Hepatocyte (in vitro differentiated cells): ENCODE measurements around the gene RIN2.

ENCODE experiments used
- EZH2 ChIP-seq: fragments of 200-600 bp; sonication (generic); IDR thresholded peaks from 2 replicates; pipeline ENCODE4 v1.6.1; 2016; ENCODE audit warnings: antibody characterized with exemption, mild to moderate bottlenecking, borderline replicate concordance
- TF ChIP-seq, protein P1 (sequence below): fragments of 200-600 bp; sonication (generic); IDR thresholded peaks from 2 replicates; pipeline ENCODE4 v1.5.1; 2016; ENCODE audit warnings: antibody characterized with exemption, mild to moderate bottlenecking; ENCODE audit not compliant: poor library complexity

DNA sequence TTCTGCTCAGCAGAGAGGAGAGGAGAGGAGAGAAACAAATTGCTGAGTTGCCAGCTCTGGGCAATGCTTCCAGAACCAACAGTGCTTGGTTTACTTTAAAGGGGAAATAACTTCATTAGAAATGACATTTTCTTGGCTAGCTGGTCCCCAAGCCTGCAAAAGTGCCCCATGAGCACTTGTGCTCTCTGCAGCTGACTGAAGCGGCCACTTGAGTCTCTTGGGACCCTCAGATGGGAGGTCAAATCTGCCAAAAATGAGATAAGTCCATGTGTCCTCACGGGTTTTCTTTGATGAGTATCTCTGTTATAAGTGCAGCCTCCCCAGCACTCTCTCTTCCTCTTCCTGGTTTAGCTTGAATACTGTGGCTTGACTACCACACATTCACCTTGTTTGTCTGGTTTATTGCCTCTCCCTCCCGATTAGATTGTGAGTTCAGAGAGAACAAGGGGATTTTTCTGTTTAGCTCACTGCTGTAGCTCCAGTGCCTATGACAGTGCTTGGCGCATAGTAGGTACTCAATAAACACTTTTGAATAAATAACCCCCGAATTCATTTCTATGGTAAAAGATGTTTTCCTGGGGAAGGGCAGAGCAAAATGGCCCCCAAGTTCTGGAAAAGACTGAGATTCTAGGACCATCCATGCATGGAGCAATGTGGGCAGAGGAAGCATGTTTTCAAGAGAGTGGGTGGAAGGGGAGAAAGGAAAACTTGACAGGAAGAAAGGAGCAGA is 7.0 kb upstream of the RIN2 start:
- TF ChIP-seq, protein P1, sequence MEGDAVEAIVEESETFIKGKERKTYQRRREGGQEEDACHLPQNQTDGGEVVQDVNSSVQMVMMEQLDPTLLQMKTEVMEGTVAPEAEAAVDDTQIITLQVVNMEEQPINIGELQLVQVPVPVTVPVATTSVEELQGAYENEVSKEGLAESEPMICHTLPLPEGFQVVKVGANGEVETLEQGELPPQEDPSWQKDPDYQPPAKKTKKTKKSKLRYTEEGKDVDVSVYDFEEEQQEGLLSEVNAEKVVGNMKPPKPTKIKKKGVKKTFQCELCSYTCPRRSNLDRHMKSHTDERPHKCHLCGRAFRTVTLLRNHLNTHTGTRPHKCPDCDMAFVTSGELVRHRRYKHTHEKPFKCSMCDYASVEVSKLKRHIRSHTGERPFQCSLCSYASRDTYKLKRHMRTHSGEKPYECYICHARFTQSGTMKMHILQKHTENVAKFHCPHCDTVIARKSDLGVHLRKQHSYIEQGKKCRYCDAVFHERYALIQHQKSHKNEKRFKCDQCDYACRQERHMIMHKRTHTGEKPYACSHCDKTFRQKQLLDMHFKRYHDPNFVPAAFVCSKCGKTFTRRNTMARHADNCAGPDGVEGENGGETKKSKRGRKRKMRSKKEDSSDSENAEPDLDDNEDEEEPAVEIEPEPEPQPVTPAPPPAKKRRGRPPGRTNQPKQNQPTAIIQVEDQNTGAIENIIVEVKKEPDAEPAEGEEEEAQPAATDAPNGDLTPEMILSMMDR: no peak
- no peak for TF ChIP-seq EZH2
